ENCODE data around the gene SNTG2. TPM values are rescaled to one million over a fixed set of nuclear protein-coding genes. Genes with fewer than 3 reads are reported as not detected.

SNTG2 gene
- total RNA-seq, 2 experiments from 2014 or later = 2.5 to 3.2 TPM

GRCh38 chr2:1026141-1026540 is 75.5 kb downstream of the SNTG2 start:
- CTCF ChIA-PET = no interaction called here

GRCh38 chr2:1028831-1029230 is 78.2 kb downstream of the SNTG2 start:
- ChIA-PET CTCF (no interaction called here), POLR2A (no interaction called here)
- Mint-ChIP-seq H3K4me1 (ENCODE audit: low read depth) (peaks cover 4% of the 10 kb centered on the region), H3K36me3 (ENCODE audit: low read depth) (no peaks in the 10 kb centered on the region), H3K4me3 (no peak overlapping the region), H3K27ac (no peak overlapping the region), H3K27me3 (no peaks in the 10 kb centered on the region), H3K9me3 (peaks cover 6% of the 10 kb centered on the region)
- ATAC-seq = no peak
- intact Hi-C loops (cut with micrococcal nuclease) = no loop called here
- no peak for DNase-seq
- TF ChIP-seq CTCF (IDR thresholded peaks at IDR 0.05) = no peak

More at GRCh38 chr2:1026141-1026540, 75.5 kb downstream of the SNTG2 start:
- Mint-ChIP-seq H3K36me3 (ENCODE audit: low read depth) (no peaks in the 10 kb centered on the region), H3K4me1 (ENCODE audit: low read depth) (no peaks in the 10 kb centered on the region), H3K27me3 (no peaks in the 10 kb centered on the region), H3K9me3 (no peaks in the 10 kb centered on the region), H3K27ac (no peak overlapping the region), H3K4me3 (no peak overlapping the region)
- ATAC-seq = no peak
- no peak for TF ChIP-seq CTCF (IDR thresholded peaks at IDR 0.05)
- intact Hi-C loops (cut with micrococcal nuclease) = no loop called here
- POLR2A ChIA-PET = no interaction called here
- DNase-seq = no peak

- Mint-ChIP-seq H3K4me1 (ENCODE audit: low read depth) (peaks cover 4% of the 10 kb centered on the region), H3K9me3 (peaks cover 10% of the 10 kb centered on the region), H3K36me3 (ENCODE audit: low read depth) (no peaks in the 10 kb centered on the region), H3K27ac (no peak overlapping the region), H3K4me3 (no peak overlapping the region), H3K27me3 (no peaks in the 10 kb centered on the region)
- ChIA-PET POLR2A (no interaction called here), CTCF (no interaction called here)
- intact Hi-C loops (cut with micrococcal nuclease) = no loop called here
- ATAC-seq (no peak), DNase-seq (peak; percentile 16)
- TF ChIP-seq CTCF (IDR thresholded peaks at IDR 0.05) = no peak
Observed at GRCh38 chr2:1032030-1032429, 81.4 kb downstream of the SNTG2 start.

- Mint-ChIP-seq H3K36me3 (ENCODE audit: low read depth) (no peaks in the 10 kb centered on the region), H3K9me3 (peaks cover 10% of the 10 kb centered on the region), H3K27me3 (no peaks in the 10 kb centered on the region), H3K4me3 (no peak overlapping the region), H3K27ac (no peak overlapping the region), H3K4me1 (ENCODE audit: low read depth) (peaks cover 4% of the 10 kb centered on the region)
- intact Hi-C loops (cut with micrococcal nuclease) = no loop called here
- DNase-seq = no peak
- TF ChIP-seq CTCF (IDR thresholded peaks at IDR 0.05) = no peak
- ChIA-PET CTCF (no interaction called here), POLR2A (no interaction called here)
- no peak for ATAC-seq
Observed at GRCh38 chr2:1033069-1033468, 82.4 kb downstream of the SNTG2 start.

- DNase-seq (no peak), ATAC-seq (no peak)
- H3K4me3 Mint-ChIP-seq = no peak overlapping the region
Observed at GRCh38 chr2:1037066-1037465, 86.4 kb downstream of the SNTG2 start.

More at GRCh38 chr2:1037066-1037465, 86.4 kb downstream of the SNTG2 start:
- POLR2A ChIA-PET = no interaction called here
- H3K27ac Mint-ChIP-seq = no peak overlapping the region
- H3K27me3 Mint-ChIP-seq = peaks cover 1% of the 10 kb centered on the region
- no peak for TF ChIP-seq CTCF (IDR thresholded peaks at IDR 0.05)
- peaks cover 10% of the 10 kb centered on the region for H3K9me3 Mint-ChIP-seq
- CTCF ChIA-PET = no interaction called here
- H3K4me1 Mint-ChIP-seq (ENCODE audit: low read depth) = peaks cover 3% of the 10 kb centered on the region
- intact Hi-C loops (cut with micrococcal nuclease) = no loop called here
- H3K36me3 Mint-ChIP-seq (ENCODE audit: low read depth) = no peaks in the 10 kb centered on the region
